AG04449 (cell line): ENCODE data around the gene NPAS2.

ENCODE experiments used
- CTCF ChIA-PET: fragments of 350-600 bp; formaldehyde crosslinking; extraction: SDS; loops from one replicate; lab custom pipeline; 2021; ENCODE audit warnings: antibody characterized with exemption; lab: Yijun Ruan, JAX
- POLR2A ChIA-PET: fragments of 400-600, 350-600 bp; formaldehyde crosslinking; extraction: SDS; loops from one replicate; lab custom pipeline; 2020; ENCODE audit warnings: antibody characterized with exemption, inconsistent platforms; lab: Yijun Ruan, JAX
- DNase-seq: peaks from one replicate; pipeline ENCODE4 v3.0.0-alpha.2; 2010; ENCODE audit warnings: low read depth, low spot score
- H3K4me3 ChIP-seq: 2 replicates; pipeline ENCODE4 v1.5.1; 2011; ENCODE audit warnings: low read depth, mild to moderate bottlenecking, control low read depth, low read length
- CTCF ChIP-seq: IDR thresholded peaks from one replicate; pipeline ENCODE4 v1.5.1; 2011; ENCODE audit warnings: mild to moderate bottlenecking, moderate library complexity, low read length, control low read depth, inconsistent platforms; ENCODE audit not compliant: insufficient read depth; ENCODE audit errors: missing control alignments

NPAS2 gene

GRCh38 chr2:100780203-100781008 lies 39.5 kb upstream of the NPAS2 start:
- no peak for TF ChIP-seq CTCF
- H3K4me3 ChIP-seq = no peak overlapping the region
- no peak for DNase-seq
- ChIA-PET POLR2A (no interaction called here), CTCF (no interaction called here)

GRCh38 chr2:100781009-100781325 lies 39.0 kb upstream of the NPAS2 start:
- CTCF ChIA-PET = no interaction called here
- POLR2A ChIA-PET = no interaction called here
- DNase-seq = no peak
- TF ChIP-seq CTCF = no peak
- no peak overlapping the region for H3K4me3 ChIP-seq

GRCh38 chr2:100781523-100782379 lies 38.2 kb upstream of the NPAS2 start:
- no peak for TF ChIP-seq CTCF
- DNase-seq = no peak
- POLR2A ChIA-PET = no interaction called here
- CTCF ChIA-PET = no interaction called here
- no peak overlapping the region for H3K4me3 ChIP-seq

- TF ChIP-seq CTCF = no peak
- CTCF ChIA-PET = no interaction called here
- no peak for DNase-seq
- no peak overlapping the region for H3K4me3 ChIP-seq
- POLR2A ChIA-PET = no interaction called here
Observed at GRCh38 chr2:100782380-100782878, 37.5 kb upstream of the NPAS2 start.

- no peak for DNase-seq
- ChIA-PET CTCF (no interaction called here), POLR2A (no interaction called here)
- TF ChIP-seq CTCF = no peak
- no peak overlapping the region for H3K4me3 ChIP-seq
Observed at GRCh38 chr2:100783987-100784386, 36.0 kb upstream of the NPAS2 start.

- CTCF ChIA-PET = interaction anchor here (0.5 to 1.2 kb wide), 2 partner anchors 19 to 32 kb away, joined by 3 to 4 read pairs; no protein-coding TSS in a partner anchor
Observed at GRCh38 chr2:100784681-100785080, 35.3 kb upstream of the NPAS2 start.

More at GRCh38 chr2:100784681-100785080, 35.3 kb upstream of the NPAS2 start:
- POLR2A ChIA-PET = no interaction called here
- no peak for DNase-seq
- no peak for TF ChIP-seq CTCF
- no peak overlapping the region for H3K4me3 ChIP-seq
